HG03066 (cell line): Measurements from ENCODE around the gene NOTCH1.

Experiments
- ATAC-seq: cut with Tn5 transposase; IDR thresholded peaks from one replicate; pipeline ENCODE4 v1.9.1; 2021; ENCODE audit warnings: low read depth; ENCODE audit not compliant: unreplicated experiment

NOTCH1 gene

DNA sequence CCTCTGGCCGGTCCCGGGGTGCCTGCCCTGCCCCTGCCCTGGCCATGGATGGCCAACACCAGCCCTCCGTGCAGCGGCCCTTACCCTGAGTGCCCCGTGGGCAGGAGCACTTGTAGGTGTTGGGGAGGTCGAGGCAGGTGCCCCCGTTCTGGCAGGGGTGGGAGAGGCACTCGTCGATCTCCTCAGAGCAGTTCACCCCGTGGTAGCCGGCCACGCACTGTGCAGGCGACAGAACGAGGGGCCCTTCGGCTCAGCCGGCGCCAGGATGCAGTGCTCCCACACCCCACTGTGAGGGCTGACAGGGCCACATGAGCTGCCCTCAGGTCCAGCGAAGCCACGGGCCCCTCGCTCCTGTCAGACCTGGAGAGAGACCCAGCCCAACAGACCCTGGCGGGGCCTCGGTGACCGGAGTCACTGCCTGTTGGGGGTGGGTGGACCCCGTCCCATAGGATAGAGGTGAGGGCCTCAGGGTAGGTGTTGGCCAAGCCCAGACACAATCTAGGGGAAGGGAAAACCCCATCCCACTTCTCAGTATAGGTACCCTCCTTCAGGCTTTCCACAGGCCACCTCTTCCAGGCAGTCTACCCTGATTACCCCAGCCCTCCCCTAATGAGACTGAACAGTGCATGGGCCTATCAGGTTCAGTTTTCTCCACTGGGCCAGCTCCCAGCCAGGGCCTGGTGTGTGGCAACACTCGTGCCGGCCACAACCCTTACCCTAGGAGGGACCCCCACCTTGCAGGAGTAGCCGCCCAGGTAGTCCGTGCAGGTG is 38.4 kb downstream of the NOTCH1 start:
- ATAC-seq, result no peak

DNA sequence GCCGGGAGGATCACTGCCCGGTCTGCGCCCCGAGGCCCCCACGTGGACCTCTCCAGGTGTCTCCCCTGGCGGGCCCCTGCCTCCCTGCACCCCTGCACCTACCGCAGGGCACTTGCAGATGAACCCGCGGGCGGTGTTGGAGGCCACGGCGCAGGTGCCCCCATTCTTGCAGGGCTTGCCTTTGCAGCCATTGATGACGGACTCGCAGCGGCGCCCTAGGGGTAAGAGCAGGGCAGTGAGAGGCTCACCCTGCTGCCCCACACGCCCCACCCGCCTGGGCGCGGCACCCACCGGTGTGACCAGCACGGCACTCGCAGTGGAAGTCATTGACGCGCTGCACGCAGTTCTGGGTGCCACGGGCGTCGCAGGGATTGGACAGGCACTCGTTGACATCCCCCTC is 39.4 kb downstream of the NOTCH1 start:
- ATAC-seq, result no peak

DNA sequence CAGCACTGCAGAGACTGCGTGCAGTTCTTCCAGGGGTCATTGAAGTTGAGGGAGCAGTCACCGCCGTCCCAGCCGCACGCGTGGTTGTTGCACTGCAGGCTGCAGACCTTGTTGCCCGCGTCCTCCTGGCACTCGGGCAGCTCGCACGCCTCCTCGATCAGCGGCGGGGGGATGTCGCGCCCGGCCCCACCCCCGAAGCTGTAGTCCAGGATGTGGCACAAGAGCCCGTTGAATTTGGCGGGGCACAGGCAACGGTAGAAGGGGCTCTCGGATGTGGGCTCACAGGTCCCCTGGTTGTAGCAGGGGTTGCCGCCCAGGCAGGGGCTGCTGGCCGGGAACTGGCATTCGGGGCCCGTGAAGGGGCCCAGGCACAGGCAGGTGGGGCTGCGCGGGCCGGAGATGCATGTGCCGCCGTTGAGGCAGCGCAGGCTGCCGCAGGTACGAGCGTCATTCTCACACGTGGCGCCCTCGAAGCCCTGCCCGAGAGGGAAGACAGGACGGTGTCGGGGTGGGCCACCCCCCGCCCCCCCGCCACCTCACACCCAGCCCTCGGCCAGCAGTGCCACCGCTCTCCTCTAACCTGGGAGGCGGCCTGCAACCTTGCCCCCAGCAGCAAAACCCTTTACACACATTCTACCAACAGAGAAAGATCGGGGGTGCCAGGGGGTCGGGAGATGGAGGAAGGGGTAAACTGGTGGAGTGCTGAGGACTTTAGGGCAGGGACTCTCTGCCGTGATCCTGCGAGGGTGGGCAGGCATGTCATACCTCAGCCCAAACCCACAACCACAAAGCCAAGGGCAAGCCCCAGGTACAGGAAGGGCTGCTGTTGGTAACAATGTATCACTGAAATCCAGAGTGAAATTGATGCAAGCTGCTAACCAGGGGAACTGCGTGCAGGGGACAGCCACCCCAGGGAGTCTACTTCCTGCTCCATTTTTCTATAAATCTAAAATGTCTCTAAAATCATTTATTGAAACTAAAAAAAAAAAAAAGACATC is 40.1 kb downstream of the NOTCH1 start:
- no peak for ATAC-seq

DNA sequence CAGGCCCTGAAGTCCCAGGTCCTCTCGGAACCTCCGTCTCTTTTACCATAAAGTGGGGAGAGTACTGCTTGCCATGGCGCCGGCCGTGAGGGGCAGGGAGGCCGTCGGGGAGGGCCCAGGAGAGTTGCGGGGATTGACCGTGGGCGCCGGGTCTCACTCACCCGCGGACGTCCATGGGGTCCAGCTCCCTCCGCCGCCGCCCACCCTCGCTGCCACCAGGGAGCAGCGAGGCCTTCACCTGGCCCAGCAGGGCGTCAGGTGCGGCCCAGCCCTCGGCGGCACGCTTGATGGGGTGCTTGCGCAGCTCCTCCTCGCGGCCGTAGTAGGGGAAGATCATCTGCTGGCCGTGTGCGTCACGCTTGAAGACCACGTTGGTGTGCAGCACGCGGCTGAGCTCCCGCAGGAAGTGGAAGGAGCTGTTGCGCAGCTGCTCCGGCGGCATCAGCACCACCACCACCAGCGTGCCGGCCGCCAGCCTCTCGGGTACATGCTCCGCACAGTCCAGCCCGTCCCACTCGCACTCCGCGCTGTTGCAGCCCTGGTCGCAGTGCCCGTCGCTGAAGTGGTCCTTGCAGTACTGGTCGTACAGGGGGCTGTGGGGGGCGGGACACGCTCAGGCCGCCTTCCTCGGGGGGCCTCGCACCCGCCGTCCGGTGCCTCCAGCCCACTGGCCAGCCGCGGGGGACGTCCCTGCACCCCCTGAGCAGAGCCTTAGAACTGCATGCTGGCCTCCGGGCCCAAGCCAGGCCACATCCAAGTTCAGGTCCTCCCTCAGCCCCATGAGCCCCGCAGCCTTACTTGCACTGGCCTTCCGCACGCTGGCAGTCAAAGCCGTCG is 41.1 kb downstream of the NOTCH1 start:
- no peak for ATAC-seq

DNA sequence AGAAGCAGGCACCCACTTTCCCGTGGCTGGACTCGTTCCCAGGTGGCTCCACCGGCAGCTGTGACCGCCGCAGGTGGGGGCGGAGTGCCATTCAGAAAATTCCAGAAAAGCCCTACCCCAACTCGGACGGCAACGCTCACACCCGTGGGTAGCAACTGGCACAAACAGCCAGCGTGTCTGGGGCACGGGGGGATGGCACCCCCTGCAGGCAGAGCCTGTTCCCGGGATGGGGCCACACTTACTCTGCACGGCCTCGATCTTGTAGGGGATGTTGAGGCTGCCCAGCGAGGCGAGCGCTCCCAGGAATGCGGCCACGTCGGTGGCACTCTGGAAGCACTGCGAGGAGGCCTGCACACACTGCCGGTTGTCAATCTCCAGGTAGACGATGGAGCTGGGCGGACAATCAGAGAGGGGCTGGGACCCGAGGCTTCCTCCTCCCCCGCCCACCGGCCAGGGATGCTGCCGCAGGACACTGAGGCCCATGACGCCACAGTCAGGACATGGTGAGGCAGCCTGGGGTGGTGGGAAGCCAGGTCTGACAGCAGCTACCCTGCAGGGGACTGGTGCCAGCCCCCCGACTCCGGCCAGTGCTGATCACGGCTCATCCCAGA is 42.8 kb downstream of the NOTCH1 start:
- no peak for ATAC-seq

DNA sequence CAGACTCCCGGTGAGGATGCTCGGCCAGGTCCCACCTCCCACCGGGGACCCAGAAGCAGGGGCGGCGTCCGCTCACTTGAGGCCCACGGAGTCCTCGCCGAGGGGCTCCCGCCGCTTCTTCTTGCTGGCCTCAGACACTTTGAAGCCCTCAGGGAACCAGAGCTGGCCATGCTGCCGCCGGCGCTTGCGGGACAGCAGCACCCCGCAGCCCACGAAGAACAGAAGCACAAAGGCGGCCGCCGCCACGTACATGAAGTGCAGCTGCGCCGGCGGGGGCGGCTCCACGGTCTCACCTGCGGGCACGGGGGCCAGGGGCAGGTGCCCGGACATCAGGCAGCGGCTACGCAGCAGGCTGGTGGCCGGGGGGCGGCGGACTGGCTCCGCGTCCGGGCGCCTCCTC is 43.7 kb downstream of the NOTCH1 start:
- no peak for ATAC-seq

DNA sequence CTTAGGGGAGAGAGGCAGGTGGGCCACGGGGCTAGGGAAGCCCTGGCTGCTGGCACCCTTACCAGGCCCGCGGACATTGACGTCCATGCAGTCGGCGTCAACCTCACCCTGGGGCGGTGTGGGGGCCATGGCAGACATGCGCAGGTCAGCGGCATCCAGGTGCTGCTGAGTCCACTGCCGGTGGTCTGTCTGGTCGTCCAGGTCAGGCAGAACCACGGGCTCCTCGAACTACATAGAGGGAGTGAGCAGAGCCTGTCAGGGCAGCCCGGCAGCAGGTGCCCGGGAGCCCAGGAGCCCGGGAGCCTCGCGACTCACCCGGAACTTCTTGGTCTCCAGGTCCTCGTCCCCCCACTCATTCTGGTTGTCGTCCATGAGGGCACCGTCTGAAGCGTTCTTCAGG is 44.2 kb downstream of the NOTCH1 start:
- ATAC-seq, result no peak

DNA sequence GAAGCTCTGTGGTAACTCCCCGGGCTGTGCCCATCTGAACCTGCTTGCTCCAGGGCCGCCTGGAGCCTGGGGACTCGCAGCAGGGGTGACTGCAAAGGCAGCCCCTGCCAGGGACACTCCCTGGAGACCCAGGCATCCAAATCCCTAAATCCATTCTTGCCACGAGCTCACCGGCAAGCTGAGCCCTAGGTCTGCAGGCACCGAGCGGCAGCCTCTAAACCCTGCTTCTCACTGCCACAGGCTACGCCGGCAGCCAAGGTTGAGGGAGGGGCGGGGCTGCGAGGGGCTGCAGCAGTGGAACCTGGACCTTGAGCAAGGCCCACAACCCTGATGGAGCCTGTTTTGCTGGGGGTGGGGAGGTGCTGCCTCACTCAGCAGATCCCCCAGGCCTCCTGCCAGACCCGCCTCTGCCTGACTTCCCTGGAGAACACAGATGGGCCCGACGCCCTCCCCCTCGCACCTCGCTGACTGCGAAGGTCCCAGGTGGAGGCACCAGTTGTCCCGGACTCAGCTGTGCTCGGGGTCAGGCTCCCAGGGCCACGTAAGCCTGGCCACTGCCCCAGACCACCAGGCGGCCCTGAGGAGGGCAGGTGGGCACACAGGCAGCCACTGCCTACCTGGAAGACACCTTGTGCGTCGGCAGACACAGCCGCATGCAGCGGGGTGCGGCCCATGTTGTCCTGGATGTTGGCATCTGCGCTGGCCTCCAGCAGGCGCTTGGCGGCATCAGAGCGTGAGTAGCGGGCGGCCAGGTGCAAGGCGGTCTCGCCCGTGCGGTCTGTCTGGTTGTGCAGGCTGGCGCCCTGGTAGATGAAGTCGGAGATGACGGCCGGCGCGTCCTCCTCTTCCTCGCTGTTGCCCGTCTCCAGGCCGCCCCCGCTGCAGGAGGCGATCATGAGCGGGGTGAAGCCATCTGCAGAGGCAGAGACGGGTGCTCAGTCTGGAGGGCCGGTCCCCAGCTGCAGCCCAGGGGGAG is 45.6 kb downstream of the NOTCH1 start:
- no peak for ATAC-seq

DNA sequence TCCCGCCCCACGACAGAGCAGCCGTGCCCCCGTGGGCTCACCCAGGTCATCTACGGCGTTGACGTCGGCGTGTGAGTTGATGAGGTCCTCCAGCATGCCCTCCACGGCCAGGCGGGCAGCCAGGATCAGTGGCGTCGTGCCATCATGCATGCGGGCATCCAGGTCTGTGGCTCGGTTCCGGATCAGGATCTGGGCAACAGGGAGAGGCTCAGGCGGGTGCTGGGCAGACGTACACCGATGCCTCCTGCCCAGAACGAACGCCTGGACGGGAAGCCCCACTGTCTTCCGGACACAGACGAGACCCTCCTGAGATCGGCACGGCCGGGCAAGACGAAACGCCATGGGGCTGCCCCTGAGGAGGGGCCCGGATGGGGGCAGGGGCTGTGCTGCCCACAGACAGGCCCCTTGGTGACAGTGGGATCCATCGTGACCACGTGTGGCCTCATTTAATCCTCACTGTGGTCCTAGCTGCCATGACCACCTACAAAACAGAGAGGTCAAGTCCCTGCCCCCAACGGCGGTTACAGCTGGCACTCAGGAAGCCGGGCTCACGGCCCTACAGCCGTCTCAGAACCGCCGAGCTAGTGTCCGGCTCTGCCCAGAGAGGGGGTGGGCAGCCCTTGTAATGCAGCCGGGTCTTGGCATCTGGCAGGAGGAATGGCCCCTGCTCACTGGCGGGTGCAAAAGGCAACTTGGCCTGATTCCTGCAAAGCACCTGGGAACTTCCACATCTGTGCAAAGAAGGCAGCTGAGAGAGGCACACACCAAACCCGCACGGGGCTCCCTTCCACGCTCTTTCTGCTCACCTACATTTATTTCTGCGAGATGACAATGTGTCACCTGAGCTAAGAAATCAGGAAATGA is 46.5 kb downstream of the NOTCH1 start:
- ATAC-seq, result no peak

DNA sequence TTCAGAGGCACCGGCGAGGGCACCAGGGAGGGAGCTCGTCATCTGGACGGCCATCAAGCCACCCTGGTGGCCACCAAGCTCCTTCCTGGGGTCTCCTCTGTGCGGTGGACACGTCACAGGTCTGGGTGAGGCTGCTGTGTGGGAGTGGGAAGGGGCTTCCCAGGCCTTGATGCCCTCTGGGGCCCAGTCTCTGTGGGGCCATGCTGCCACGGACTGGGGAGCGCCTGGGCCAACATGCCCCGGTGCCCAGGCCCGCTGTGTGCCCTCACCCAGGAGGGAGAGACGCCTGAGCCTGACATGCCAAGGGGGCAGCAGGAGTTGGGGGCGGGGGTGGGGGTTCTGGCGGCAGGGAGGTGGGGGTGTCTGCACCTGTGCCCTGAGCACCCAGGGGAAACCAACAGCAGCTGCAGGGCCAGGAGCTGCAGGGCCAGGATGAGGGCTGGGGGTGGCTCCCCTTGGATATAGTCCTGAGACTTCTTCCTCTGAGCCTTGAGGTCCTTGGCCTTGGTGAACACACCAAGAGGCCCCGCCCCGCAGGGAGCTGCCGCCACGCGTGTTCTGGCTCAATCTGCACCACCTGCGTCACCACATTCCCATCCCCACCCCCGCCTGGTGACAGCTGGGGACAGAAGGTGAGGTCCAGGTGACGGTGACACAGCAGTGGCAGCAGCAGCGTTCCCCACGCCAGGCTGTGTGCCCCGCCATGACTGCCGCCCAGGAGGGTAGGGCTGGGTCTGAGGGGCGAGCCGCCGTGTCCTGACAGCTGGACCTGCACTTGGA is 47.7 kb downstream of the NOTCH1 start:
- ATAC-seq, result no peak

DNA sequence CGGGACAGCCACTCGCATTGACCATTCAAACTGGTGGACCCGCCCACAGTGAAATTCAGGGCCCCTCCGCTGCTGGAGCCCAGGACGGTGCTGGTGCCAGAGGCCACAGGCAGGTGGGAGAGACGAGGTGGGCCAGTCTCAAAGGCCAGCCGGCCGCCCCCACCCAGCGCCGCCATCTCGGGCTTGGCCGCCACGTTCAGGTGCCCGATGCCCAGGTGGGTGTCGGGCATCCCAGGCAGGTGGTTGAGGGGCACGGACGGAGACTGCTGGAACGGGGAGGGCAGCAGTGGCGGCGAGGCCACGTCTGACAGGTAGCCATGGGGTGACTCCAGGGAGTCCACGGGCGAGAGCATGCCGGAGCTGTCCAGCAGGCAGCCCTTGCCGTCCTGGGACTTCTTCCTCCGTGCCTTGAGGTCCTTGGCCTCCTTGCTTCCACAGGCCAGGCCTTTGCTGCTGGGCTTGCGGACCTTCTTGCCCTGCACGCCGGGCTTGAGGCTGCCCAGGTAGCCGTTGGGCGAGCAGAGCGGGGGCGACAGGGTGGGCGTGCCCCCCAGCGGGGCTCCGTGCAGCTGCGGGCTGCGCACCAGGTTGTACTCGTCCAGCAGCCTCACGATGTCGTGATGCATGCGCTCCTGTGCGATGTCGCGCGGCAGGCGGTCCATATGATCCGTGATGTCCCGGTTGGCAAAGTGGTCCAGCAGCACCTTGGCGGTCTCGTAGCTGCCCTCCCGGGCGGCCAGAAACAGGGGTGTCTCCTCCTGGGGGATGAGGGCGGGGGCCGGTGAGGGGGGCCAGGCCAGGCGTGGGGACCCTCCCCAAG is 48.8 kb downstream of the NOTCH1 start:
- ATAC-seq, result no peak

DNA sequence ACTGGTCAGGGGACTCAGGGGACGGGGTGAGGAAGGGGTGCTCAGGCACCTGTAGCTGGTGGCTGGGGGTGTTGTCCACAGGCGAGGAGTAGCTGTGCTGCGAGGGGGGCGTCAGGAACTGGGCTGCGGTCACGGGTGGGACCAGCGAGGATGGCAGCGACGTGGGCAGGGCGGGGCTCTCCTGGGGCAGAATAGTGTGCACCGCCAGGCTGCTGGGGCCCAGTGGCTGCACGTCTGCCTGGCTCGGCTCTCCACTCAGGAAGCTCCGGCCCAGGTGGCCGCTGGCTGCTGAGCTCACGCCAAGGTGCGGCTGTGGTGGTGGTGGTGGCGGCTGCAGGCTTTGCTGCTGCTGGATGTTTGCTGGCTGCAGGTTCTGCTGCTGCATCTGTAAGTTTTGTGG is 49.7 kb downstream of the NOTCH1 start:
- ATAC-seq, result no peak

DNA sequence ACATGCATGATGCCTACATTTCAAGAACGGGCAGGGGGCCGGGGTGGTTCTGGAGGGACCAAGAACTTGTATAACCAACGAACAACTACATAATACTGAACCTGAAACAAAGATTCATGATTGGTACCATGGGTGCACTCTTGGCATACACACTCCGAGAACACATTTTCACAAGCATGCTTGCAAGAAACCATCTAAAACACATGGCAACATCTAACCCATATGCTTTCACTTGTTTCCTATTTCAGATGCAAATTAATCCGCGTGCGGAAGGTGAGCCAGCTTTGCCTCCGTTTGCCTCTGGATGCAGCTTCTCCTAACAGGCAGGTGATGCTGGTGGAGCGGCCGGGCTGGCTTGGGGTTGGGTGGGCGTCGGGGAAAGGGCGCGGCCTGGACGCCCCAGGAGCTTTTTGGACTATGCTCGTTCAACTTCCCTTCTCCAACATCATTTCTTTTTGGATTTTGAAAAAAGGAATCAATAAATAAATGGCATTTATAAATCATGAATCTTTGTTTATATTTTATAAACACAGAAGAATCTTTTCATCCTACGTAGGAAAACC is 50.5 kb downstream of the NOTCH1 start:
- no peak for ATAC-seq

DNA sequence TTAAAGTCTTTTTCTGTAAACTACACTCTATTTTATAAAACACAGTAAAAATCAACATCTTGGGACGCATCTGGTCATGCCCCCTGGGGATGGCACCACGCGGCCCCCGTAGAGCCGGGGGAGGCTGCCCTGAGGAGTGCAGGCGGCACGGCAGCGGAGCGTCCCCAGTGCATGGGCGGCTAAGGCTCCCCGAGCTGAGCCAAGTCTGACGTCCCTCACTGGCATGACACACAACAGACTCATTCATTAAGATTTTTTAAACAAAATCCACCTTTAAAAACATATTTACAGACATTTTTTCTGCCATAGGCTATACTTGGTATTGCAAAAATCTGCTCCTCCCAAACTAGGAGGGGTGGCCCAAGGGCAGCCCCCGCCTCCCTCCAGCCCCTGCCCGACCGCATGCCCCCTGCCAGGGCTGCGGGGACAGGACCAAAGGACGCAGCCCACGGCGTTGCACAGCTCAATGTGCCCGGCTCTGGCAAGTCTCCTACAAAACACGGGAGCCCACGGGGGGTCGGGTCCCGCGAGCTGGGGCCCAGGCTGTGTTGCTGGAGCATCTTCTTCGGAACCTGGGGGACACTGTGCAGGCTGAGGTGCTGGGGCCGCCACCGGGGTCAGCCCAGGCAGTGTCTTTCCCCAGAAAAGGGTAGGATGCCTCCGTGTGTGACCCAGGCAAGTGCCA is 51.2 kb downstream of the NOTCH1 start:
- no peak for ATAC-seq

DNA sequence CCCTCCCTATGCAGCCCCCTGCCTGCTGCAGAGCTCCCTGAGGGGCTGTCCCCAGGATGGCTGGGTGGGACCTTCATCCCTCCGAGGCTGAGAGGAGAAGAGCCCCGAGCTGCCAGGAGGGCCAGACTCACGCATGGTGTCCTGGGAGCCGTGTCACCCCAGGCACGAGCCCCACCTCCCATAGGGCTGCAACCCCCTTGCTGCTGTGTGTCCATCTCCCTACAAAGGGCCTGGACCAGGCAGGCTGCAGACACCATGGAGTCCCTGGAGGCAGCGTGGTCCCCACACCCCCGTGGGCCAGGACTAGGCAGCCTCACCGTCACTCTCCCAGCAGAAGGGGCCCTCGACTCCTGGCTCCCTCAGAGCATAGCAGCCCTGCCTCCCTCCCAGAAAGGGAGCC is 51.8 kb downstream of the NOTCH1 start:
- ATAC-seq, result no peak

DNA sequence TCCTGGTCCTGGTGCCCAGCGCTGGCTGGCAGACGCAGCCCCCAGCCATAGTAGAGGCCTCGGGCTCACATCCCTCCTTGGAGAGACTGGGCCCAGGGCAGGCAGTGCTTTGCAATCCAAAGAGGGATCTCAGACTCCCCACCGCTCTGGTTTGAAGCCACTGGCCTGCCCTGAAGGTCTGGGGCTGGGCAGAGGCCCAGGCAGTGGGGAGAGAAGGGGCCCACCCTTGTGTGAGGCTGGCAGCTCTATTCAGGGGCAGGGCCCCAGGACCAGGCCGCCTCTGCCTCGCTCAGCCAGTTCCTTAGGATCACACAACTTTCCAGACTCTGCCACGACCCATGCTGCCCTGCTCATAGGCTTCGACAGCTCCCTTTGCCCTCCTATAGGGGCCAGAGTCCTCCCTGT is 52.3 kb downstream of the NOTCH1 start:
- ATAC-seq, result no peak
